Measurements from ENCODE around the gene PSME3. TPM values are rescaled to one million over a fixed set of nuclear protein-coding genes. Genes with fewer than 3 reads are reported as not detected.

Gene PSME3
- total and polyA plus RNA-seq, 2 of the 13 experiments (the other 11 are each of a cell fraction or from before 2014, with no cell fraction given), result 66.3 to 135 TPM

DNA sequence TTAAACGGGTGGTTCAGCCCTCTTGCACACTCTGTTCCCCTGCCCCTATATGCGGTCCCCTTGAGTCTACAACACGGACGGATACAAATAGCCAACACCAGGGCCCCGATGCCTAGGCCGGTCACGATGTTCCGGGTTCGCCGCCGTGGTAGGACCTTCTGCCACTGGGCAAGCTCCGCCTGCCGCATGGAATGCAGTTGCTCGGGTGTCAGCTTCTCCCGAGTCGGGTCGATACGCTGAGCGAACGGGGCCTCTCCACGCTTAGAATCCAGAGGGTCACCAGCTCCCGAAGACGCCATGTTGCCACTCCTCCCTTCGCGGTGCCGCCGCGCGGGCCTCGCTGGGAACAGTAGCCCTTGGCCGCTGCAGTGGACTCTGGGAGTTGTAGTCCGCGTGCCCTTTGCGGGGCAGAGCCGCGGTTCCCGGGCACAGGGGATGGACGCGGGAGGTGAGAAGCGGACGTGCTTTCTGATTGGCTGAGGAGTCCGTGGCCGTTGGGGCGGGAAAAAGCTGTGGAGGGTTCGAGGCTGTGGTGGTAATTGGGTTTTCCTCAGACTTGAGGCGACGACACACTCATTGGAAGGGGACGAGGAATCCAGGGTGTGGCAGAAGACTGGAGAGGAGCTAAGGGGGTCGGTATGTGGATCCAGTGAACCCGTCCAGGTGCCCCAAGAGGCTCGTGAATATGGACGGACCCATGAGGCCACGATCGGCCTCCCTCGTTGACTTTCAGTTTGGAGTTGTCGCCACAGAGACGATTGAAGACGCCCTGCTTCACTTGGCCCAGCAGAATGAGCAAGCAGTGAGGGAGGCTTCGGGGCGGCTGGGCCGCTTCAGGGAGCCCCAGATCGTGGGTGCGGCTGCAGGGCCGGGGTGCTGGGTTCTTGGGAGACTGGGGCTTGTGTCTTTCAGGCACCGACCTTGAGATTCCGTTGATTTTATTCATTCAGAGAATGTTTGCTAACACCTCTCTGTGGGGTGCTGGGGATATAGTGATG is 34.5 kb upstream of the PSME3 start, which contains the start of the genes CNTD1 and COA3 (continued):
- TF ChIP-seq PRDM10 (CRISPR knock-in tag; IDR thresholded peaks at IDR 0.05; ENCODE audit: low read depth) (peak; percentile 70; the same call in 1 of the 2 replicates), ZFAT (CRISPR knock-in tag; conservative IDR thresholded peaks at IDR 0.05) (no peak), GFI1 (CRISPR knock-in tag; IDR thresholded peaks at IDR 0.05; ENCODE audit: borderline replicate concordance) (peak; percentile 83), PAF1 (CRISPR knock-in tag; IDR thresholded peaks at IDR 0.05) (no peak), ARNT2 (CRISPR knock-in tag; IDR thresholded peaks at IDR 0.05; ENCODE audit: low read depth) (peak; percentile 89), MTA1 (CRISPR knock-in tag; IDR thresholded peaks at IDR 0.05; ENCODE audit: borderline replicate concordance) (peak; percentile 91), ZBTB14 (CRISPR knock-in tag; IDR thresholded peaks at IDR 0.05) (0 out of 2 replicates have a peak, but pooled peaks have one; percentile 29), TARDBP (CRISPR knock-in tag; IDR thresholded peaks at IDR 0.05) (peak; percentile 91), ADNP (CRISPR knock-in tag; IDR thresholded peaks at IDR 0.05) (no peak), ZNF292 (CRISPR knock-in tag; IDR thresholded peaks at IDR 0.05; ENCODE audit: borderline replicate concordance, low read depth) (peak; percentile 71; the same call in 1 of the 2 replicates), ZNF543 (CRISPR knock-in tag; IDR thresholded peaks at IDR 0.05) (peak; percentile 97), MATR3 (CRISPR knock-in tag; IDR thresholded peaks at IDR 0.05) (no peak), ZNF557 (CRISPR knock-in tag; IDR thresholded peaks at IDR 0.05) (no peak; the same call in 1 of the 2 replicates), RNF2 (conservative IDR thresholded peaks at IDR 0.05; ENCODE audit: low read depth) (peak; percentile 77), BATF2 (CRISPR knock-in tag; IDR thresholded peaks at IDR 0.05) (no peak), ZNF782 (CRISPR knock-in tag; IDR thresholded peaks at IDR 0.05; ENCODE audit: borderline replicate concordance) (peak; percentile 86; the same call in 1 of the 2 replicates), IRF2 (CRISPR knock-in tag; IDR thresholded peaks at IDR 0.05) (peak; percentile 99), MBNL3 (CRISPR knock-in tag; conservative IDR thresholded peaks at IDR 0.05) (no peak)
- TF ChIP-seq, protein P1, sequence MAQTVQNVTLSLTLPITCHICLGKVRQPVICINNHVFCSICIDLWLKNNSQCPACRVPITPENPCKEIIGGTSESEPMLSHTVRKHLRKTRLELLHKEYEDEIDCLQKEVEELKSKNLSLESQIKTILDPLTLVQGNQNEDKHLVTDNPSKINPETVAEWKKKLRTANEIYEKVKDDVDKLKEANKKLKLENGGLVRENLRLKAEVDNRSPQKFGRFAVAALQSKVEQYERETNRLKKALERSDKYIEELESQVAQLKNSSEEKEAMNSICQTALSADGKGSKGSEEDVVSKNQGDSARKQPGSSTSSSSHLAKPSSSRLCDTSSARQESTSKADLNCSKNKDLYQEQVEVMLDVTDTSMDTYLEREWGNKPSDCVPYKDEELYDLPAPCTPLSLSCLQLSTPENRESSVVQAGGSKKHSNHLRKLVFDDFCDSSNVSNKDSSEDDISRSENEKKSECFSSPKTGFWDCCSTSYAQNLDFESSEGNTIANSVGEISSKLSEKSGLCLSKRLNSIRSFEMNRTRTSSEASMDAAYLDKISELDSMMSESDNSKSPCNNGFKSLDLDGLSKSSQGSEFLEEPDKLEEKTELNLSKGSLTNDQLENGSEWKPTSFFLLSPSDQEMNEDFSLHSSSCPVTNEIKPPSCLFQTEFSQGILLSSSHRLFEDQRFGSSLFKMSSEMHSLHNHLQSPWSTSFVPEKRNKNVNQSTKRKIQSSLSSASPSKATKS (CRISPR knock-in tag; IDR thresholded peaks at IDR 0.05), result 0 out of 2 replicates have a peak, but pooled peaks have one; percentile 93
- TF ChIP-seq, protein P2, sequence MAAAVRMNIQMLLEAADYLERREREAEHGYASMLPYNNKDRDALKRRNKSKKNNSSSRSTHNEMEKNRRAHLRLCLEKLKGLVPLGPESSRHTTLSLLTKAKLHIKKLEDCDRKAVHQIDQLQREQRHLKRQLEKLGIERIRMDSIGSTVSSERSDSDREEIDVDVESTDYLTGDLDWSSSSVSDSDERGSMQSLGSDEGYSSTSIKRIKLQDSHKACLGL (CRISPR knock-in tag; IDR thresholded peaks at IDR 0.05), result peak; percentile 90

Data from HepG2 (cell line).